K562 treated with DMSO at 1 percent for 24 hours (cell line): ENCODE measurements around the gene GALNT17. TPM values are rescaled to one million over a fixed set of nuclear protein-coding genes. Genes with fewer than 3 reads are reported as not detected.

Source experiments
- total RNA-seq: library from RNA; unstranded; fragments of 300-600 nt; gene quantifications from 2 replicates; pipeline ENCODE4 v1.2.3, GENCODE V29; 2022; ENCODE audit warnings: low read depth; ENCODE audit not compliant: insufficient read depth

The GALNT17 gene
- 0.15 and 1.5 TPM in 2 replicates for total RNA-seq

GRCh38 chr7:71132127-71132376 lies at the start of gene GALNT17:
TSS of gene GALNT17 (plus strand) at chr7:71132144.

